Mesenchymal stem cell (in vitro differentiated cells and primary cell): ENCODE results near the gene THOC6.
A peak's percentile ranks its signal among the peaks of the same experiment; 100 is the strongest.

Source experiments
- DNase-seq: peaks from one replicate; pipeline ENCODE4 v3.0.0-alpha.2; 2013
- H2AFZ ChIP-seq: one replicate; pipeline ENCODE4 v1.6.1; 2013; ENCODE audit warnings: low read depth, mild to moderate bottlenecking, control low read depth, inconsistent platforms, low read length, moderate library complexity
- H2AK5ac ChIP-seq: 2 replicates; pipeline ENCODE4 v1.6.1; 2013; ENCODE audit warnings: low read length, moderate library complexity, mild to moderate bottlenecking, inconsistent platforms; ENCODE audit not compliant: severe bottlenecking
- H2BK120ac ChIP-seq: one replicate; pipeline ENCODE4 v1.6.1; 2013; ENCODE audit warnings: low read depth, mild to moderate bottlenecking, inconsistent platforms, low read length, moderate library complexity
- H2BK12ac ChIP-seq, 2 experiments: one replicate each; pipeline ENCODE4 v1.6.1; 2013; ENCODE audit warnings: inconsistent platforms in 2 of 2, low read length in 2 of 2, mild to moderate bottlenecking in 2 of 2, moderate library complexity in 2 of 2, control low read depth in 1 of 2
- H2BK15ac ChIP-seq: one replicate; pipeline ENCODE4 v1.6.1; 2013; ENCODE audit warnings: mild to moderate bottlenecking, low read depth, inconsistent platforms; ENCODE audit not compliant: poor library complexity, severe bottlenecking
- H2BK5ac ChIP-seq: 2 replicates; pipeline ENCODE4 v1.6.1; 2013; ENCODE audit warnings: low read depth, mild to moderate bottlenecking, low read length, control low read depth, inconsistent platforms; ENCODE audit not compliant: poor library complexity, severe bottlenecking
- H3K14ac ChIP-seq, 2 experiments: one replicate each; pipeline ENCODE4 v1.6.1; 2013; ENCODE audit warnings: inconsistent platforms in 2 of 2, low read length in 2 of 2, control low read depth in 1 of 2, mild to moderate bottlenecking in 1 of 2, moderate library complexity in 1 of 2
- H3K18ac ChIP-seq, 2 experiments: one replicate each; pipeline ENCODE4 v1.6.1; 2013; ENCODE audit warnings: inconsistent platforms in 2 of 2, low read length in 2 of 2, control low read depth in 1 of 2, low read depth in 1 of 2, mild to moderate bottlenecking in 1 of 2
- H3K23ac ChIP-seq, 2 experiments: one replicate each; pipeline ENCODE4 v1.6.1; 2013; ENCODE audit warnings: inconsistent platforms in 2 of 2, low read length in 2 of 2, mild to moderate bottlenecking in 2 of 2, moderate library complexity in 2 of 2, control low read depth in 1 of 2
- H3K27ac ChIP-seq: 2 replicates; pipeline ENCODE4 v1.5.1; 2013; ENCODE audit warnings: mild to moderate bottlenecking, moderate library complexity, low read length, control low read depth, inconsistent platforms; ENCODE audit not compliant: poor library complexity, severe bottlenecking
- H3K27me3 ChIP-seq, 2 experiments: 2 replicates each; pipeline versions ENCODE4 v1.6.1 to v1.7.0; 2013; ENCODE audit warnings: low read length in 2 of 2, mild to moderate bottlenecking in 2 of 2, moderate library complexity in 2 of 2, control low read depth in 1 of 2, inconsistent platforms in 1 of 2; ENCODE audit not compliant: control insufficient read depth in 1 of 2, insufficient read depth in 1 of 2
- H3K36me3 ChIP-seq, 2 experiments: 2 replicates each; pipeline versions ENCODE4 v1.6.1 to v1.7.0; 2013; ENCODE audit warnings: low read length in 2 of 2, control low read depth in 1 of 2, inconsistent platforms in 1 of 2, low read depth in 1 of 2, mild to moderate bottlenecking in 1 of 2; ENCODE audit not compliant: insufficient read depth in 2 of 2, control insufficient read depth in 1 of 2
- H3K4ac ChIP-seq, 2 experiments: one replicate each; pipeline ENCODE4 v1.6.1; 2013; ENCODE audit warnings: inconsistent platforms in 2 of 2, low read length in 2 of 2, mild to moderate bottlenecking in 2 of 2, moderate library complexity in 2 of 2, control low read depth in 1 of 2, low read depth in 1 of 2
- H3K4me1 ChIP-seq: 2 replicates; pipeline ENCODE4 v1.6.1; 2013; ENCODE audit warnings: low read depth, low read length, control low read depth; ENCODE audit not compliant: control insufficient read depth, insufficient read depth
- H3K4me2 ChIP-seq: 2 replicates; pipeline ENCODE4 v1.6.1; 2013; ENCODE audit warnings: low read length, mild to moderate bottlenecking, inconsistent platforms; ENCODE audit not compliant: poor library complexity, severe bottlenecking
- H3K4me3 ChIP-seq, 2 experiments: 2 replicates each; pipeline versions ENCODE4 v1.5.1 to v1.7.0; 2013; ENCODE audit warnings: low read length in 2 of 2, mild to moderate bottlenecking in 2 of 2, control low read depth in 1 of 2, low read depth in 1 of 2; ENCODE audit not compliant: insufficient read depth in 1 of 2
- H3K79me1 ChIP-seq: replicated peaks from 2 replicates; pipeline ENCODE4 v1.6.1; 2013; ENCODE audit warnings: mild to moderate bottlenecking, control low read depth, low read length, inconsistent platforms; ENCODE audit not compliant: poor library complexity, severe bottlenecking
- H3K9ac ChIP-seq: 2 replicates; pipeline ENCODE4 v1.7.0; 2013; ENCODE audit warnings: mild to moderate bottlenecking, low read length, moderate library complexity
- H3K9me3 ChIP-seq: 2 replicates; pipeline ENCODE4 v1.7.0; 2013; ENCODE audit warnings: mild to moderate bottlenecking, low read length; ENCODE audit not compliant: control insufficient read depth
- H4K8ac ChIP-seq: one replicate; pipeline ENCODE4 v1.6.1; 2013; ENCODE audit warnings: inconsistent platforms, mild to moderate bottlenecking, low read length, moderate library complexity
- H4K91ac ChIP-seq: one replicate; pipeline ENCODE4 v1.6.1; 2013; ENCODE audit warnings: mild to moderate bottlenecking, low read length, inconsistent platforms
- WGBS: methylation state at CpG from one replicate; pipeline ENCODE4 v1.1.7; 2013; ENCODE audit warnings: mixed read lengths; 5-methylcytosine and 5-hydroxymethylcytosine counted together

The THOC6 gene

DNA sequence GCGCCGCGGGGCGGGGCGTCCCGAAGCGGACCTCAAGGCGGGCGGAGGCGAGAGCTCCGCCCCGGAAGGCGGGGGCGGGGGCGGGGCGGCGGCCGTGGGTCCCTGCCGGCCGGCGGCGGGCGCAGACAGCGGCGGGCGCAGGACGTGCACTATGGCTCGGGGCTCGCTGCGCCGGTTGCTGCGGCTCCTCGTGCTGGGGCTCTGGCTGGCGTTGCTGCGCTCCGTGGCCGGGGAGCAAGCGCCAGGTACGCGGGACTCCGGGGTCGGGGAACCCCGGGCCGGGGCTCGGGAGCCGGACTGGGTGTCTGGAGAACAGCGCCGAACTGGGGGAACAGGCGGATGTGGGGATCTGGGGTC, 3.6 kb upstream of the THOC6 start, which contains the start of gene TNFRSF12A:
TSS of gene TNFRSF12A (plus strand) at position 122 of the 357 bp plus-strand sequence. CDS start at position 152, 30 bp downstream.
- H2BK15ac ChIP-seq, result peak within 1 kb of the TSS; percentile 97
- H4K8ac ChIP-seq, result peak within 1 kb of the TSS; percentile 81
- H2BK12ac ChIP-seq, result peak within 1 kb of the TSS; percentile 9 to 45
- H3K4me2 ChIP-seq, result peak within 1 kb of the TSS; percentile 88
- no peak within 1 kb of the TSS for H2AFZ ChIP-seq
- H3K79me1 ChIP-seq, result peaks cover 4% of the 10 kb centered on the region
- H4K91ac ChIP-seq, result peak within 1 kb of the TSS; percentile 90
- H3K4ac ChIP-seq, result peak within 1 kb of the TSS; percentile 88 to 94
- peak within 1 kb of the TSS; percentile 100 for H3K27ac ChIP-seq
- under 1% methylated on average over 32 of the region's 49 CpGs for WGBS
- peaks cover 27% of the 10 kb centered on the region for H3K4me1 ChIP-seq
- peaks cover 5 to 19% of the 10 kb centered on the region in 2 experiments for H3K27me3 ChIP-seq
- no peaks in the 10 kb centered on the region for H3K9me3 ChIP-seq
- peak within 1 kb of the TSS in 1 of 2 experiments; percentile 86 for H3K23ac ChIP-seq
- peaks cover 0 to 24% of the 10 kb centered on the region in 2 experiments for H3K36me3 ChIP-seq
- peak within 1 kb of the TSS; percentile 100 for H2BK5ac ChIP-seq
- peak within 1 kb of the TSS; percentile 95 to 96 for H3K18ac ChIP-seq
- peak within 1 kb of the TSS; percentile 81 to 97 for H3K4me3 ChIP-seq
- DNase-seq, result peak; percentile 78
- peak within 1 kb of the TSS in 1 of 2 experiments; percentile 93 for H3K14ac ChIP-seq
- peak within 1 kb of the TSS; percentile 98 for H2AK5ac ChIP-seq
- peak within 1 kb of the TSS; percentile 100 for H3K9ac ChIP-seq
- H2BK120ac ChIP-seq, result peak within 1 kb of the TSS; percentile 77

DNA sequence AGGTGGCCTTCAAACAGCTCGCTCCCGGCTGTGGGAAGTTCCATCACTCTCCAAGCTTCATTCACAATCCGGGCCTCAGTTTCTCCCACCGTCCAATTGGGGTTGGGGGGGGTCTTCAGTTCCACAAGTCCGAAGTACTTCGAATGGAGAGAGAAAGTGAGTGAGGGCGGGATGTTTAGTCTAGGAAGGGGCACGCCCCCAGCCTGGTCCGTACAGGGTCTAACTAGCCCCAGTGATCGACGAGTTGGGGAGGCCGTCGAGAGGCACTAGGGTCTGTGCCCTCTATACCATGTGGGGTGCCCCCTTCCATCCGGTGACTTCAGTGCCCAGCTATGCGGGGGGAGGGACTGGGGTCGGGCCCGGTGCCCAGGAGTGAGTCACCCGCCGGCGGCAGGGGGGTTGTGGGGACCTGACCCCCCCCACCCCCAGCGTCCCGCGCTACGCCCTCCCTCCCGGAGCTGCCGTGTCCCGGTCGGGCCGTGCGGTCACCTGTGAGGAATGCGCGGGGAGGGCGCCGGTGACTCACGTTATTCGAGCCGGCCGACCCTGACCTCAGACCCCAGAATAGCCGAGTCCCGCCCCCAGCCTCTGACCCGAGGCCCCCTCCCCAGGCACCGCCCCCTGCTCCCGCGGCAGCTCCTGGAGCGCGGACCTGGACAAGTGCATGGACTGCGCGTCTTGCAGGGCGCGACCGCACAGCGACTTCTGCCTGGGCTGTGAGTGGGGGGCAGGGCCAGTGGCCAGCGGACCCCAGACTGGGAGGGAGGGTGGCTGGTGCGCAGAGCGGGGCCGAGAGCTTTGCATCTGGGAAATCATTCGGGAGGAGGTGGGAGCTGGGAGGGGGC, 3.0 kb upstream of the THOC6 start:
- peak; percentile 90 for DNase-seq
- H2AK5ac ChIP-seq, result peak overlapping the region; percentile 98
- no peaks in the 10 kb centered on the region for H3K9me3 ChIP-seq
- peak overlapping the region; percentile 81 to 97 for H3K4me3 ChIP-seq
- peak overlapping the region in 1 of 2 experiments; percentile 86 for H3K23ac ChIP-seq
- 2% methylated on average over 42 of the region's 57 CpGs for WGBS
- peak overlapping the region; percentile 100 for H3K27ac ChIP-seq
- H3K79me1 ChIP-seq, result peaks cover 6% of the 10 kb centered on the region
- peak overlapping the region; percentile 97 for H2BK15ac ChIP-seq
- H2BK5ac ChIP-seq, result peak overlapping the region; percentile 100
- H3K14ac ChIP-seq, result peak overlapping the region in 1 of 2 experiments; percentile 93
- peak overlapping the region; percentile 81 for H4K8ac ChIP-seq
- H3K27me3 ChIP-seq, result peaks cover 5 to 18% of the 10 kb centered on the region in 2 experiments
- peak overlapping the region; percentile 95 to 96 for H3K18ac ChIP-seq
- H2BK12ac ChIP-seq, result peak overlapping the region; percentile 9 to 45
- H3K4me2 ChIP-seq, result peak overlapping the region; percentile 64
- H2AFZ ChIP-seq, result no peak overlapping the region
- H3K4me1 ChIP-seq, result peaks cover 29% of the 10 kb centered on the region
- H3K36me3 ChIP-seq, result peaks cover 4 to 29% of the 10 kb centered on the region in 2 experiments
- H4K91ac ChIP-seq, result peak overlapping the region; percentile 90
- peak overlapping the region; percentile 100 for H3K9ac ChIP-seq
- H2BK120ac ChIP-seq, result peak overlapping the region; percentile 77
- peak overlapping the region; percentile 88 to 94 for H3K4ac ChIP-seq

DNA sequence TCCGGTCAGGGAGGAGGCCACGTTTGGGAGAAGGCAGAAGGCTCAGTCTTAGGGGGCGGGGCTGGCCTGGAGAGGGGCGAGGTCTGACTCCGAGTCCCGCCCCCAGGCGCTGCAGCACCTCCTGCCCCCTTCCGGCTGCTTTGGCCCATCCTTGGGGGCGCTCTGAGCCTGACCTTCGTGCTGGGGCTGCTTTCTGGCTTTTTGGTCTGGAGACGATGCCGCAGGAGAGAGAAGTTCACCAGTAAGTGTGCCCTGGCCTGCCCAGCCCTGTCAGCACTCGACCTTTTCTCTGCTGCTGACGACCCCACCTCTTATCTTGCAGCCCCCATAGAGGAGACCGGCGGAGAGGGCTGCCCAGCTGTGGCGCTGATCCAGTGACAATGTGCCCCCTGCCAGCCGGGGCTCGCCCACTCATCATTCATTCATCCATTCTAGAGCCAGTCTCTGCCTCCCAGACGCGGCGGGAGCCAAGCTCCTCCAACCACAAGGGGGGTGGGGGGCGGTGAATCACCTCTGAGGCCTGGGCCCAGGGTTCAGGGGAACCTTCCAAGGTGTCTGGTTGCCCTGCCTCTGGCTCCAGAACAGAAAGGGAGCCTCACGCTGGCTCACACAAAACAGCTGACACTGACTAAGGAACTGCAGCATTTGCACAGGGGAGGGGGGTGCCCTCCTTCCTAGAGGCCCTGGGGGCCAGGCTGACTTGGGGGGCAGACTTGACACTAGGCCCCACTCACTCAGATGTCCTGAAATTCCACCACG, 2.2 kb upstream of the THOC6 start:
- Histone ChIP-seq H3K36me3 (peaks cover 12 to 37% of the 10 kb centered on the region in 2 experiments), H3K4me3 (peak overlapping the region; percentile 81 to 97), H3K23ac (peak overlapping the region in 1 of 2 experiments; percentile 86), H3K27me3 (peaks cover 5 to 18% of the 10 kb centered on the region in 2 experiments), H2BK5ac (peak overlapping the region; percentile 98), H3K14ac (peak overlapping the region; percentile 62 to 93), H3K9me3 (no peaks in the 10 kb centered on the region), H3K4me1 (peaks cover 29% of the 10 kb centered on the region), H3K4me2 (peak overlapping the region; percentile 64), H3K4ac (peak overlapping the region; percentile 88 to 94), H3K79me1 (peaks cover 6% of the 10 kb centered on the region), H2BK12ac (peak overlapping the region; percentile 49 to 90), H3K18ac (peak overlapping the region; percentile 95 to 96), H2BK15ac (peak overlapping the region; percentile 60), H2BK120ac (peak overlapping the region; percentile 77), H2AK5ac (peak overlapping the region; percentile 99), H3K9ac (peak overlapping the region; percentile 100), H2AFZ (no peak overlapping the region), H4K8ac (peak overlapping the region; percentile 81), H3K27ac (peak overlapping the region; percentile 100), H4K91ac (peak overlapping the region; percentile 90)
- WGBS, result under 1% methylated on average over 24 of the region's 25 CpGs
- DNase-seq, result peak; percentile 90
